Thyroid gland (tissue), 4 donors: ENCODE measurements around the gene ITFG1. TPM values are rescaled to one million over a fixed set of nuclear protein-coding genes. Genes with fewer than 3 reads are reported as not detected.
"Not testable (repeated sequence)": the region's sequence is repeated elsewhere in the genome, so short reads cannot be mapped to it uniquely, and the experiment has no call there.

ENCODE experiments used
- DNase-seq, 2 donors: peaks; one replicate each; pipeline ENCODE4 v3.0.0-alpha.2; 2019
- H3K27ac ChIP-seq, 3 donors: fragments of 200-600 bp; sonication (generic); 1 replicate in 2 of 3; 2 replicates in 1 of 3; pipeline ENCODE4 v1.5.1; 2016 to 2019; ENCODE audit warnings: mild to moderate bottlenecking in 1 of 3, moderate library complexity in 1 of 3
- H3K27me3 ChIP-seq: fragments of 200-600 bp; sonication (generic); one replicate; pipeline ENCODE4 v1.5.1; 2019
- H3K36me3 ChIP-seq, 2 donors: fragments of 200-600 bp; sonication (generic); one replicate each; pipeline ENCODE4 v1.5.1; 2016 to 2019
- H3K4me1 ChIP-seq, 2 donors: fragments of 200-600 bp; sonication (generic); one replicate each; pipeline ENCODE4 v1.5.1; 2017 to 2019
- H3K4me3 ChIP-seq, 3 donors: fragments of 200-600 bp; sonication (generic); replicated peaks in 1 of 3; 1 replicate in 2 of 3; 2 replicates in 1 of 3; pipeline ENCODE4 v1.5.1; 2016; ENCODE audit warnings: mild to moderate bottlenecking in 1 of 3
- H3K9me3 ChIP-seq: fragments of 200-600 bp; sonication (generic); one replicate; pipeline ENCODE4 v1.5.1; 2017
- CTCF ChIP-seq, 6 experiments: fragments of 200-600 bp in 3 of 6; fragments of 450-650 bp in 3 of 6; sonication (generic) in 3 of 6; IDR thresholded peaks; one replicate each; pipeline ENCODE4 v1.5.1; 2016 to 2019; ENCODE audit warnings: antibody characterized with exemption in 6 of 6, mild to moderate bottlenecking in 2 of 6, inconsistent platforms in 1 of 6, moderate library complexity in 1 of 6
- POLR2A ChIP-seq, 2 donors: fragments of 450-650 bp; IDR thresholded peaks; one replicate each; pipeline ENCODE4 v1.6.1; 2017; ENCODE audit warnings: antibody characterized with exemption in 2 of 2, mild to moderate bottlenecking in 2 of 2, moderate library complexity in 1 of 2
- WGBS, 2 donors: methylation state at CpG; one replicate each; pipeline ENCODE4 v1.1.5; 2017; 5-methylcytosine and 5-hydroxymethylcytosine counted together
- intact Hi-C: fragments of 100-400 bp; cut with DNase I; formaldehyde crosslinking; loops from one replicate; pipeline ENCODE4 v1.15.1; 2023
- total RNA-seq, 4 donors: library from RNA; depleted of rRNA; stranded (reverse); fragments of >200 nt; gene quantifications; one replicate each; pipeline ENCODE4 v1.2.3, GENCODE V29; 2016

Gene ITFG1
- total RNA-seq, 4 donors from 2014 or later = 64.8 to 75.6 (median 71.7) TPM

- Histone ChIP-seq H3K9me3 (no peaks in the 10 kb centered on the region), H3K4me3 (no peak overlapping the region), H3K27me3 (no peaks in the 10 kb centered on the region), H3K4me1 (peaks cover 0 to 7% of the 10 kb centered on the region in 2 donors), H3K36me3 (no peaks in the 10 kb centered on the region), H3K27ac (no peak overlapping the region)
- DNase-seq = no peak
- 96 to 99% methylated on average over 2 of the region's 2 CpGs for WGBS, 2 donors
- intact Hi-C loops = no loop called here
- TF ChIP-seq CTCF (IDR thresholded peaks at IDR 0.05) = no peak
- TF ChIP-seq POLR2A (IDR thresholded peaks at IDR 0.05) = no peak
Measured at GRCh38 chr16:47198180-47198575, 262.7 kb downstream of the ITFG1 start.

DNA sequence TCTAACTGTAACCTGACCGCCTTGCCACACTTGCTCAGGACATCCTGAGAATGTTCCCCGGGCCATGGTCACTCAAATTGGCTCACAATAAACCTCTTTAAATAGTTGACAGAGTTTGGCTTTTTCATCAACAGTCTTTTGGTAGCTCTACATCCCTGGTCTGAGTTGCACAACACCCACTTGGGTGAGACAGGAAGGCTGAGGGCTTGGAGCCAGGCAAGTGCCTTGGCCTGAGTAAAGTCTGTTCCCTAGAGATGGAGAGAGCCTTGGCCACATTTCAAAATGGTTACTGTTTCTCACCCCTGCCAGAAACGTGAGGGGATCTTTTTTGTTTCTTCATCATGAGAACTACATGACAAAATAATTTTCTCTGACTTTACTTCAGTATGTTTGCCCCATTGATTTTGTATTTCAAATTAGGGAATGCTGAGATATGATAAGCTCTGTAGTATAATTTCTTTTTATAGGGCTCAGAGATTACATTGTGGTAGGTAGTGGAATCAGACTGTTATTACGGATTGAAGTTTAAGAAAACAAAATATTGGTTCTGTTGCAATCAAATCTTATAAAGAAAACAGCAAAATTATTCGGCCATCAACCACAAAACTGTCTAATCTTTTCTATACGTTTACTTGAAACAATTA lies 263.2 kb downstream of the ITFG1 start:
- intact Hi-C loops = no loop called here
- no peaks in the 10 kb centered on the region for H3K27me3 ChIP-seq
- TF ChIP-seq POLR2A (IDR thresholded peaks at IDR 0.05) (no peak), CTCF (IDR thresholded peaks at IDR 0.05) (no peak)
- no peaks in the 10 kb centered on the region for H3K36me3 ChIP-seq
- 70 to 73% methylated on average over 6 of the region's 6 CpGs for WGBS, 2 donors
- H3K27ac ChIP-seq = no peak overlapping the region
- peak; percentile 29 for DNase-seq
- H3K9me3 ChIP-seq = no peaks in the 10 kb centered on the region
- H3K4me3 ChIP-seq = no peak overlapping the region
- H3K4me1 ChIP-seq = peaks cover 0 to 7% of the 10 kb centered on the region in 2 donors

DNA sequence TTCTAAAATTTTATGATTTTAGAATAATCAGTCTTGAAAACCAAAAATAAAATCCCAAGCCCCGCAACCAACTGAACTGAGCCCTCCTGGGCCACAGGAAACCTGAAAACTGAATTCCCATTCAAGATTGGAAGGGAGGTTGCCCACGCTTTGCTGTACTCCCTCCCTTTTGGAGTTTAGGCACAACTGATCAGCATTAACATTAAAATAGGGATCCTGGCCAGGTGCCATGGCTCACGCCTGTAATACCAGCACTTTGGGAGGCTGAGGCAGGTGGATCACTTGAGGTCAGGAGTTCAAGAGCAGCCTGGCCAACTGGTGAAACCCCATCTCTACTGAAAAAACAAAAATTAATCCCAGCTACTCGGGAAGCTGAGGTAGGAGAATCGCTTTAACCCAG lies 264.4 kb downstream of the ITFG1 start:
- Histone ChIP-seq H3K9me3 (no peaks in the 10 kb centered on the region), H3K4me3 (no peak overlapping the region), H3K36me3 (no peaks in the 10 kb centered on the region), H3K27ac (no peak overlapping the region), H3K4me1 (peaks cover 0 to 7% of the 10 kb centered on the region in 2 donors), H3K27me3 (no peaks in the 10 kb centered on the region)
- WGBS, 2 donors = 89 to 93% methylated on average over 5 of the region's 5 CpGs
- TF ChIP-seq CTCF (IDR thresholded peaks at IDR 0.05) (no peak), POLR2A (IDR thresholded peaks at IDR 0.05) (no peak)
- no peak for DNase-seq
- intact Hi-C loops = no loop called here

DNA sequence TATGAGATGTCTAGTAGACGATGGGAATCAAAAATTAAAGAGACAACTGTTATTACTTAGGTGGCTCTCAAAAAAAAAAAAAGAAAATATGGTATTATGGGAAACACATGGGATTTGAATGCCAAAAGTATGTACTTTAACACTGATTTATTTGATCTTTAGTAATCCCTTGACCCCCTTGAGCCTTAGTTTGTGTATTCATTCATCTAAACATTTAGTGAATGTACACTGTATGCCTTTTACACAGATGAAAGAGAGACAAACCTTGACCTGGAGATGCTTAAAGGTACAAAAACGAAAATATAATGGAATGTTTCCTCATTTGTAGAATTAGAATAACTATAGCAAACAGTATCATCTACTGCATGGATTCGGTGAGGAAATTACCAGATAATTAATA lies 278.5 kb downstream of the ITFG1 start:
- 94 to 97% methylated on average over 3 of the region's 3 CpGs for WGBS, 2 donors
- TF ChIP-seq CTCF (IDR thresholded peaks at IDR 0.05) (no peak), POLR2A (IDR thresholded peaks at IDR 0.05) (no peak)
- Histone ChIP-seq H3K9me3 (no peaks in the 10 kb centered on the region), H3K27me3 (no peaks in the 10 kb centered on the region), H3K27ac (no peak overlapping the region), H3K4me1 (no peaks in the 10 kb centered on the region), H3K4me3 (no peak overlapping the region), H3K36me3 (no peaks in the 10 kb centered on the region)
- no peak for DNase-seq
- intact Hi-C loops = no loop called here

DNA sequence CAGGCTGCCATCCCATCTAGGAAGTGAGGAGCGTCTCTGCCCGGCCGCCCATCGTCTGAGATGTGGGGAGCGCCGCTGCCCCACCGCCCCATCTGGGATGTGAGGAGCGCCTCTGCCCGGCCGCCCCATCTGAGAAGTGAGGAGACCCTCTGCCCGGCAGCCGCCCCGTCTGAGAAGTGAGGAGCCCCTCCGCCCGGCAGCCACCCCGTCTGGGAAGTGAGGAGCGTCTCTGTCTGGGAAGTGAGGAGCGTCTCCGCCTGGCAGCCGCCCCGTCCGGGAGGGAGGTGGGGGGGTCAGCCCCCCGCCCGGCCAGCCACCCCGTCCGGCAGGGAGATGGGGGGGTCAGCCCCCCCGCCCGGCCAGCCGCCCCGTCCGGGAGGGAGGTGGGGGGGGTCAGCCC lies 279.8 kb downstream of the ITFG1 start:
- H3K4me3 ChIP-seq, H3K9me3 ChIP-seq, intact Hi-C loops, DNase-seq, H3K36me3 ChIP-seq, H3K27me3 ChIP-seq, H3K27ac ChIP-seq, H3K4me1 ChIP-seq: not testable (repeated sequence)
- WGBS, 2 donors = 97 to 99% methylated on average over 7 to 14 of the region's 31 CpGs
